Breast epithelium (tissue), 3 donors: ENCODE measurements around the gene KCNJ18.
"Not testable (repeated sequence)": the region's sequence is repeated elsewhere in the genome, so short reads cannot be mapped to it uniquely, and the experiment has no call there.

Source experiments
- CTCF ChIP-seq, 3 donors: fragments of 450-650 bp; IDR thresholded peaks; one replicate each; pipeline ENCODE4 v1.5.1; 2016 to 2017; ENCODE audit warnings: antibody characterized with exemption in 3 of 3, mild to moderate bottlenecking in 3 of 3, moderate library complexity in 3 of 3
- POLR2A ChIP-seq: fragments of 450-650 bp; IDR thresholded peaks from one replicate; pipeline ENCODE4 v1.6.1; 2016; ENCODE audit warnings: antibody characterized with exemption, mild to moderate bottlenecking, moderate library complexity
- POLR2AphosphoS5 ChIP-seq, 3 donors: sonication (generic); formaldehyde crosslinking; IDR thresholded peaks; one replicate each; pipeline ENCODE4 v1.6.1; 2017; ENCODE audit warnings: antibody characterized with exemption in 3 of 3

GRCh38 chr17:21667413-21668117 lies 24.8 kb upstream of the KCNJ18 start:
- TF ChIP-seq CTCF (IDR thresholded peaks at IDR 0.05); POLR2AphosphoS5 (IDR thresholded peaks at IDR 0.05); POLR2A: not testable (repeated sequence)
